Left lung (tissue), 14 donors: ENCODE measurements around the gene HGF. TPM values are rescaled to one million over a fixed set of nuclear protein-coding genes. Genes with fewer than 3 reads are reported as not detected.
"Not testable (repeated sequence)": the region's sequence is repeated elsewhere in the genome, so short reads cannot be mapped to it uniquely, and the experiment has no call there.

Experiments used
- ATAC-seq: fragments of 200-7000 bp; cut with Tn5 transposase; one replicate; pipeline ENCODE4 v1.9.1; 2020; ENCODE audit warnings: moderate library complexity
- DNase-seq, 4 donors: peaks; one replicate each; pipeline ENCODE4 v3.0.0-alpha.2; 2013 to 2020
- H3K27ac ChIP-seq, 2 donors: fragments of 200-600 bp; sonication (generic) in 1 of 2; one replicate each; pipeline versions ENCODE4 v1.5.0 to v1.8.0; 2020 to 2021
- H3K27me3 ChIP-seq, 2 donors: fragments of 200-600 bp; sonication (generic) in 1 of 2; one replicate each; pipeline versions ENCODE4 v1.5.0 to v1.8.0; 2020 to 2021
- H3K36me3 ChIP-seq, 2 donors: fragments of 200-600 bp; sonication (generic) in 1 of 2; one replicate each; pipeline versions ENCODE4 v1.5.0 to v1.8.0; 2020 to 2021
- H3K4me1 ChIP-seq, 2 donors: fragments of 200-600 bp; one replicate each; pipeline ENCODE4 v1.8.0; 2021
- H3K4me3 ChIP-seq, 2 donors: fragments of 200-600 bp; sonication (generic) in 1 of 2; one replicate each; pipeline versions ENCODE4 v1.5.0 to v1.8.0; 2020 to 2021; ENCODE audit warnings: mild to moderate bottlenecking in 1 of 2
- H3K9me3 ChIP-seq, 2 donors: fragments of 200-600 bp; sonication (generic) in 1 of 2; one replicate each; pipeline versions ENCODE4 v1.5.0 to v1.8.0; 2020 to 2021
- CTCF ChIP-seq, 2 donors: fragments of 200-600 bp; sonication (generic) in 1 of 2; IDR thresholded peaks; one replicate each; pipeline versions ENCODE4 v1.5.0 to v1.8.0; 2021; ENCODE audit warnings: antibody characterized with exemption in 2 of 2
- intact Hi-C, 2 donors: fragments of 100-400 bp; cut with DNase I; formaldehyde crosslinking; loops; one replicate each; pipeline versions ENCODE4 v1.11.2 to v1.14.2; 2022
- long read RNA-seq, 12 donors: library from polyadenylated mRNA in 2 of 12; unstranded in 2 of 12; transcript quantifications; one replicate each; pipeline ENCODE4 v2.0.0 and lab custom pipeline, GENCODE V29; 2019 to 2026
- polyA plus RNA-seq, 6 donors: library from polyadenylated mRNA; unstranded; fragments of 120-200 nt; gene quantifications; one replicate each; pipeline ENCODE4 v1.2.1, GENCODE V29; 2013; ENCODE audit not compliant: insufficient read length in 6 of 6
- total RNA-seq, 2 donors: library from RNA; stranded (reverse); fragmentation: NEBNext Ultra II Directional; extraction: Animal tissue kit (Norgen Biotek cat#: 25700); gene quantifications; one replicate each; pipeline ENCODE4 v1.2.1, GENCODE V29; 2021
- donor health status: DM: no; HTN: yes; CAD: no.
- donor health status: DM: no; HTN: no; CAD: no.

The HGF gene
- 10 to 100 TPM; 28.9 to 42.0 TPM for total RNA-seq
- polyA plus RNA-seq: 10 to 100 TPM; 21.0 to 32.4 (median 28.2) TPM
- long read RNA-seq, donor 1, partial matches to known transcripts: 0 of 3 reads
- long read RNA-seq, donor 1, other reads (novel, unspliced or antisense): 0 of 3 reads
- long read RNA-seq, donor 2, full-length matches to known transcripts: 7 of 7 reads
- long read RNA-seq, donor 2, partial matches to known transcripts: 0 of 7 reads
- long read RNA-seq, donor 2, other reads (novel, unspliced or antisense): 0 of 7 reads
- long read RNA-seq, donor 3, partial matches to known transcripts: 6 of 7 reads
- long read RNA-seq, donor 3, other reads (novel, unspliced or antisense): 0 of 7 reads
- long read RNA-seq, donor 4, partial matches to known transcripts: 4 of 5 reads
- long read RNA-seq, donor 4, other reads (novel, unspliced or antisense): 1 of 5 reads
- long read RNA-seq, donor 5, full-length matches to known transcripts: 3 of 3 reads
- long read RNA-seq, donor 5, partial matches to known transcripts: 0 of 3 reads
- long read RNA-seq, donor 5, other reads (novel, unspliced or antisense): 0 of 3 reads
- long read RNA-seq, donor 6, partial matches to known transcripts: 0 of 2 reads
- long read RNA-seq, donor 6, other reads (novel, unspliced or antisense): 0 of 2 reads
- long read RNA-seq, donor 7, full-length matches to known transcripts: 3 of 3 reads
- long read RNA-seq, donor 7, partial matches to known transcripts: 0 of 3 reads
- long read RNA-seq, donor 7, other reads (novel, unspliced or antisense): 0 of 3 reads
- long read RNA-seq, donor 8, partial matches to known transcripts: 6 of 10 reads
- long read RNA-seq, donor 8, other reads (novel, unspliced or antisense): 0 of 10 reads
- long read RNA-seq, donor 9: 0 reads
- long read RNA-seq, donor 10, partial matches to known transcripts: 1 of 3 reads
- long read RNA-seq, donor 10, other reads (novel, unspliced or antisense): 0 of 3 reads
- long read RNA-seq, donor 11, partial matches to known transcripts: 0 of 2 reads
- long read RNA-seq, donor 11, other reads (novel, unspliced or antisense): 0 of 2 reads
- long read RNA-seq, donor 12, full-length matches to known transcripts: 4 of 4 reads
- long read RNA-seq, donor 12, partial matches to known transcripts: 0 of 4 reads
- long read RNA-seq, donor 12, other reads (novel, unspliced or antisense): 0 of 4 reads

- ATAC-seq: peak; percentile 73
- peak; percentile 52 to 91 (median 76) for DNase-seq
- H3K4me3 ChIP-seq: peak within 1 kb of the TSS; percentile 31 to 39
- TF ChIP-seq CTCF (IDR thresholded peaks at IDR 0.05): no peak
- no peaks in the 10 kb centered on the region for H3K36me3 ChIP-seq
- peak within 1 kb of the TSS; percentile 74 to 76 for H3K27ac ChIP-seq
- no peaks in the 10 kb centered on the region for H3K27me3 ChIP-seq
- intact Hi-C loops: loop anchor here in 1 of 2 donors (5.0 kb wide), 1 partner anchor 263 kb away; no protein-coding TSS in a partner anchor
- H3K9me3 ChIP-seq: no peaks in the 10 kb centered on the region
- peaks cover 0 to 50% of the 10 kb centered on the region in 2 donors for H3K4me1 ChIP-seq
These were observed at the start of gene HGF for GRCh38 chr7:81769891-81770727. Gene HGF (minus strand): TSS chr7:81770047. CDS start chr7:81769971, 76 bp downstream.

GRCh38 chr7:81816312-81816711 lies 46.5 kb upstream of the HGF start:
- H3K36me3 ChIP-seq: no peaks in the 10 kb centered on the region
- no peak for TF ChIP-seq CTCF (IDR thresholded peaks at IDR 0.05)
- no peak for DNase-seq
- H3K4me3 ChIP-seq: no peak overlapping the region
- H3K9me3 ChIP-seq: no peaks in the 10 kb centered on the region
- no peak for ATAC-seq
- H3K4me1 ChIP-seq: no peaks in the 10 kb centered on the region
- H3K27ac ChIP-seq: no peak overlapping the region
- no peaks in the 10 kb centered on the region for H3K27me3 ChIP-seq
- intact Hi-C loops: no loop called here

- H3K9me3 ChIP-seq, H3K27ac ChIP-seq, DNase-seq, ATAC-seq, H3K27me3 ChIP-seq, intact Hi-C loops, H3K4me3 ChIP-seq, H3K36me3 ChIP-seq: not testable (repeated sequence)
- H3K4me1 ChIP-seq: peaks cover 0 to 10% of the 10 kb centered on the region in 2 donors
These were observed 43.1 kb upstream of the HGF start for GRCh38 chr7:81812866-81813476.

- H3K4me3 ChIP-seq: no peak overlapping the region
- TF ChIP-seq CTCF (IDR thresholded peaks at IDR 0.05): no peak
- peaks cover 0 to 10% of the 10 kb centered on the region in 2 donors for H3K4me1 ChIP-seq
- H3K27me3 ChIP-seq: no peaks in the 10 kb centered on the region
- intact Hi-C loops: no loop called here
- H3K36me3 ChIP-seq: no peaks in the 10 kb centered on the region
- no peak for ATAC-seq
- H3K9me3 ChIP-seq: no peaks in the 10 kb centered on the region
- no peak for DNase-seq
- no peak overlapping the region for H3K27ac ChIP-seq
These were observed 42.4 kb upstream of the HGF start for GRCh38 chr7:81811956-81812865.
